NCI-H146 treated with DMSO at 0.1 percent for 48 hours (cell line): ENCODE measurements around the gene PLA2G3.
"Not testable (repeated sequence)": the region's sequence is repeated elsewhere in the genome, so short reads cannot be mapped to it uniquely, and the experiment has no call there.

Experiments used
- DNase-seq: peaks from one replicate; lab custom pipeline; 2025; ENCODE audit not compliant: unreplicated experiment; lab: John Stamatoyannopoulos, UW

PLA2G3 gene

DNA sequence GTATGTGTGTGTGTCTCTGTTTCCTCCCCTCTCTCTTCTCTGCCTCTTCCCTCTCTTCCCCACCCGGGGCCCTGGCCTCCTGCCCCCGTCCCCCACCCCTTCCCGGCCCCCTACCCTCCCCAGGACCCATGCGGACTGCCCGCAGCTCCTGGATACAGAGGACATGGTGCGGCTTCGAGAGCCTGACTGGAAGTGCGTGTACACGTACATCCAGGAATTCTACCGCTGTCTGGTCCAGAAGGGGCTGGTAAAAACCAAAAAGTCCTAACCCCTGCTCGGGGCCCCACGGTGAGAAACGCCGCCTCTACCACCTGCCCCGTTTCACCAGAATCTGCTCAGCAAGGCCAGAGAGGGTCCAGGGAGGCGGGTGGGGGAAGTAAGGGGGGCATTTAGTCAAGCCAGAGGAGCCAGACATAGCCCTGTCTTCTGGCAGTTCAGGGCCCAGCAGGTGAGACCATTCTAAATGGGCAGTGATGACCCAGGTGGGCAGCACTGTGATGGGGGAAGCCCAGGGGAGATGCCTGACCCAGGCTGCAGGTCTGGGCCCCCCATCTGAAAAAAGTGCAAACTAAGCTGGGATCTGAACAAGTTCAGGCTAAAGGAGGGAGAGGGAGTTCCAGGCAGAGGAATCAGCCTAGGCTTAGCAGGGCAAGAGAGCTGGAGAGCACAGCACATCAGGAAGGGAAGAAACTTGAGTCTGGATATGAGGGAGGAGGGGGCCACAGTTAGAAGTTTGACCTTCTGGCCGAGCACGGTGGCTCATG, 39.4 kb downstream of the PLA2G3 start:
- DNase-seq, result no peak

DNA sequence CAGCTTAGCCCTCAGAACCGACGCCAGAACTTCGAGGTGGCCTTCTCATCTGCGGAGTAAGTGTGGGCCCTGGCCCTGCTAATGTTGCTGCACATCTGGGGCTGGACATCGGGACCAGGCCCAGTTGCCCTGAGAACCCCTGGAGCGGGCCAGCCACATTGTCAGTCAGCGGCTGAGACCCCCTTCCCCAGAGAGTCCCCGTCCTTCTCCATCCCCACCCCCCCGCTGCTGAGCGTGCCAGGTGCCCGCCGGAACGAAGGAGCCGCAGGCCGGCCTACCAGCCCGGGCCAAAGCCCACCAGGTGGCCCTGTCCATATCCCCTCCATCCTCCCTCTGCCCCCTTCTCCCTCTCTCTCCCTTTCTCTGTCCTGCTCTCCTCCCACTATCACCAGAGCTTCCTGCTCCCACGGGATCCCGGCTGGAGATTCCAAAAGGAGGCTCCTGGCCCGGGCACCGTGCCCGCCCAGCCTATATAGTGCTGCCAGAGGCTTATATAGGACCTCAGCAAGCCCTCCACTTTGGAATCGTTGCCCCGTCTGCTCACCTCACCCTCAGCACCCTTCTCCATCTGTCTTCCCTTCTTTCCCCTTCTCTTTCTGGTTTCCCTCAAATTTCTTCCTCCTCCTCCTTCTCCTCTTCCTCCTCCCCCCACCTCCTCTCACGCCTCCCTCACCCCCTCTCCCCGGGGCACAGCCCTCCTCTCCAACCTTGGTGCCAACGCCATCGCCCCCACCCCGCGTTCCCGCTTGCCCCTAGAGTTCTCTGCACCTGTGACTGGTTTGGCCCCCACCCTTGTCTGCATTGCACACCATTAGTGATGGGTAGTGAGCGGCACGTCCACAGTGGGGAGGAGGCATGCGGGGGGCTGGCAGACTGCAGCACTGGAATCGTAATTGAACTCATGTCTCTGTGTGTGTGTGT, 40.2 kb downstream of the PLA2G3 start:
- DNase-seq, result no peak

DNA sequence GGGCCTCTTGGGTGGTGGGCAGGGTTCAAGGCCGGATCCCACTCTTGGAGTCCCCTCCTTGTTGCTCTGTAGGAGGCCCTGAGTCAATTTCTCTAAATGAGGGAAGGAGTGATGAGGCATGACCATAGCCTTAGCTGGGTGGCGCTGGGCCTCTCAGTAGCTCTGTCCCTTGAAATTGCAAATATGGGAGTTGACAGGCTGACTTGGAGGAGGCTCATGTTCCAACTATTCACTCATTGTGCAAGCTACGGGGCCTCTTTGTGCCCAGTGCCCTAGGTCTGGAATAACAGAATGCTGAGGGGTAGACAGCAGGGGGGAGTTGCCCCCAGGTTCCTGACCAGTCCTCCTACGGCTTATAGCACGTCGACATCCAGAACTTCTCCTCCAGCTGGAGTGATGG, 40.9 kb downstream of the PLA2G3 start:
- no peak for DNase-seq

DNA sequence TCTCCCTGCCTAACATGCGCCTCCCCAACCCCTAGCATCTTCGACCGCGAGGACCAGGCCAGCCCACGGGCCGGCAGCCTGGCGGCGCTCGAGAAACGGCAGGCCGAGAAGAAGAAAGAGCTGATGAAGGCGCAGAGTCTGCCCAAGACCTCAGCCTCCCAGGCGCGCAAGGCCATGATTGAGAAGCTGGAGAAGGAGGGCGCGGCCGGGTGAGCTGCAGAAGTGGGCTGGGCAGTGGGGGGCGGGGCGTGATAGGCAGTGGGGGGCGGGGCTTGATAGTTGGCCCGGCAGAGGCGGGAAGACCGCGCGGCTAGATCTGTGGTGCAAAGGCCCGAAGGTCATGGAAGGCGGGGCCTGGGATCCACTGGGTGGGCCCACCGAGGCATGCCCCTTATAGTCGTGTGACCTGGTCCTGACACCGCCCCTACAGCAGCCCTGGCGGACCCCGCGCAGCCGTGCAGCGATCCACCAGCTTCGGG, 41.6 kb downstream of the PLA2G3 start:
- no peak for DNase-seq

DNA sequence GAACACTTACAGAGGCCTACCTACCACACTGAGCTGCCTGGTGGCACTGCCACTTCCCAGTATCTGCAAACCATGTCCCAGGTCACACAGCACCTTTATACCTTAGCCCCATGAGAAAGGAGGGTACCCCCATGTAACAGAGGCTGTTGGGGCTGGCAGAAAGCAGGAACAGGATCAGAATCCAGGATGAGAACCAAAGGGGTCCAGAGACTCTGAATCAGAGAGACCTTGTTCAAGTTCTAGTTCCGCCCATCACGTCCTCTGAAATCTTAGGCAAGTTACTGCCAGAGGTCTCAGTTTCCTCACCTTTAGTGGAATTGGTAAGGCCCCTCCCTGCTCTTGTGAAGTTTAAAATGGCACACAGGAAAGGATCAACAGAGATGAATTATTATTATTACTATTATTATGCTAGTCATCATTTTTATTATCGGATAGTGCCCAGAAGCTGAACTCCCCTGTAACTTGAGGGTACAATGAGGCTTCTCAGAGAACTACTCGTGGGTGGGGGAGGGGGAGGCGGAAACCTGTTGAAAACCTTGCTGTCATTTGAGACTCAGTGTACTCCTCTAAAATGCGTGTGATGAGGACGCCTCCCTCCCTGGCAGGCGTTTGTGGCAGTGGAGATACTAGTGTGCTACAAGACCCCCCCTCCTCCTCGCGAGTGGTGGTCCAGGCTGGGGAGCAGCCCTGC, 42.2 kb downstream of the PLA2G3 start:
- DNase-seq, result no peak

DNA sequence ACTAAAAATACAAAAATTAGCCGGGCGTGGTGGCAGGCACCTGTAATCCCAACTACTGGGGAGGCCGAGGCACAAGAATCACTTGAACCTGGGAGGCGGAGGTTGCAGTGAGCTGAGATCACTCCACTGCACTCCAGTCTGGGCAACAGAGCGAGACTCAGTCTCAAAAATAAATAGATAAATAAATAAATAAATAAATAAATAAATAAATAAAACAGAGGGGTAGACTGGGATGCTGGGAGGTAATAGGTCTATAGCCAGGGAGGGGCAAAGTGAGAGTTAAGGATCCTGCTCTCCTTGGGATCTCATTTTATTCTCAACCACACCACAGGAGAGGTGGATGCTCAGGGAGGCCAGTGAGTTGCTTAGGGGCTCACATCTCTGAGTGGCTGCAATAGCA, 42.8 kb downstream of the PLA2G3 start:
- not testable (repeated sequence) for DNase-seq

DNA sequence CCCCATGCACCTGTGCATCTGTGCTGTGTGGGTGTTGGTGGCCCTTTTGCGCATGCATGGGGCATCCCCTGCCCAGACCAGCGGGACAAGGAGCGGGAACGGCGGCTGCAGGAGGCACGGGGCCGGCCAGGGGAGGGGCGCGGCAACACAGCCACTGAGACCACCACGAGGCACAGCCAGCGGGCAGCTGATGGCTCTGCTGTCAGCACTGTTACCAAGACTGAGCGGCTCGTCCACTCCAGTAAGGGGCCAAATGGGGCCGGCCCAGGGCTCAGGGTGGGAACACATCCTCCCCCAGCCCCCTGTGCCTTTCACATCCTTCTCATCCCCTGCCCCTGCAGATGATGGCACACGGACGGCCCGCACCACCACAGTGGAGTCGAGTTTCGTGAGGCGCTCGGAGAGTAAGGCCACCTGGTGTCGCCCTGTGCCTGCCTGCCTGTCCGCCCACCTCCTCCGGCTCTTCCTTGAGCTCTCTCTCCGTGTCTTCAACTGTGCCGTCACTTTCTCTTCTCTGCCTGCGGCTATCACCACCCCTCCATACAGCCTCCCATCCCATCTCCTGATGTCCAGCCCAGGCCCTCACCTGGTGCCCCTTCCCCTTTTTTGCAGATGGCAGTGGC, 43.5 kb downstream of the PLA2G3 start:
- DNase-seq, result no peak

DNA sequence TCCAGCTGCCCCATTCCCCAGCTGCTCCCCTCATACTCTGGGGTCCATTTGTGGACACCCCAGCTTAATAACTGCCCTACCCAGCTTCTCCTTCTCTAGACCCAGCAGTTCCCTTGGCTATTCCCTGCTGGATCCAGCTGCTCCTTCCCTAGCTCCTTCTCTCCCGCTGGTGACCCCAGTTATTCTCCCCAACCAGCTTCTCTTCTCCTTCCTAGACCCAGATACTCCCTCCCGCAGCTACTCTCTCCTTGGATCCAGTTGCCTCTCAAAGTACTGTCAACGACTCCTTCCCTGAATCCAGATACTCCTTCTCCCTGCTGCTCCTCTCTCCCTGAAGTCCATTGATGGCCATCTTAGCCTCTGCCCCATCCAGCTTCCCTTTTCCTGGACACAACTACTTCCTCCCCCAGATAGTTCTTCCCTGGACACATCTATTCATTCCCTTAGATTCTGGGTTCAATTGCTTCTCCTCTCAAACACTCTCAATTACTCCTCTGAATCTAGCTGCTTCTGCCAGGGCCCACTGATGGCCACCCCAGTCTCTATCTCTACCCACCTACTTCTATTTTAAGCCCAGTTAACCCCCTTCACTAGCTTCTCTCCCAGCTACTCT, 44.6 kb downstream of the PLA2G3 start:
- no peak for DNase-seq

DNA sequence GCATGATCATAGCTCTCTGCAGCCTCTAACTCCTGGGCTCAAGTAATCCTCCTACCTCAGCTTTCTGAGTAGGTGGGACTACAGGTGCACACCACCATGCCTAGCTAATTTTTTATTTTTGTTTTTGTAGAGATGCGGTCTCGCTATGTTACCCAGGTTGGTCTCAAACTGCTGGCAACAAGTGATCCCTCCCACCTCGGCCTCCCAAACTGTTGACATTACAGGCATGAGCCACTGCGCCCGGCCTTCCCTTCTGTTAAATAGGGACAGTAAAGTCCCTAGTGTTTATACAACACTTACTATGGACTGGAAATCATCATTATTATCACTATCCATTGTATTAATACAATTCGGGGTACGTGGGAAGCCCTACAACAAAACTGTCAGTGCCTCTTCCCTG, 45.6 kb downstream of the PLA2G3 start:
- no peak for DNase-seq

DNA sequence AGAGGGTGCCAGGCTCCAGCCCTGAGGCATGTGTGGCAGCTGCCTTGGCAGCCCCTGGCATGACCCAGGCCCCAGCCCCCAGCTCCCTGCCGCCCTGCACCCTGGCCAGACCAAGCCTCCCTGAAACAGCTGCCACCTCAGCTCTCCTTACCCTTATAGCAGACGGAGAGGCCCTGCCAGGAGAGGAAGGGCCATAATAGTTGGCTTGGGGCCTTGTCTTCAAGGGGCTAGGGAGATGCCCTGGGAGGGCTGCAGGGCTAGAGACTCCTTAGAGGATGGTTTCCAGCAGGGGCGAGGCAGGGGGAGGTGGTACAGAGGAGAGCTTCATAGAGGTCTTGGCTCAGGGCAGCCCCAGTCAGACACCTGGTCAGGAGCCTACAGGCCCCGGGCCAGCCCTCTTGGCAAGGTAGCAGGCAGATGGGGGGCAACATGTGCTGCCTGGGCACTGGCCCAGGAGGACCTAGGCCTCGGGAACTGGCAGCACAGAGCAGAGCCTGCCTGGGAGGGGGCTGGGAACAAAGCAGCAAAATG, 46.2 kb downstream of the PLA2G3 start:
- no peak for DNase-seq

DNA sequence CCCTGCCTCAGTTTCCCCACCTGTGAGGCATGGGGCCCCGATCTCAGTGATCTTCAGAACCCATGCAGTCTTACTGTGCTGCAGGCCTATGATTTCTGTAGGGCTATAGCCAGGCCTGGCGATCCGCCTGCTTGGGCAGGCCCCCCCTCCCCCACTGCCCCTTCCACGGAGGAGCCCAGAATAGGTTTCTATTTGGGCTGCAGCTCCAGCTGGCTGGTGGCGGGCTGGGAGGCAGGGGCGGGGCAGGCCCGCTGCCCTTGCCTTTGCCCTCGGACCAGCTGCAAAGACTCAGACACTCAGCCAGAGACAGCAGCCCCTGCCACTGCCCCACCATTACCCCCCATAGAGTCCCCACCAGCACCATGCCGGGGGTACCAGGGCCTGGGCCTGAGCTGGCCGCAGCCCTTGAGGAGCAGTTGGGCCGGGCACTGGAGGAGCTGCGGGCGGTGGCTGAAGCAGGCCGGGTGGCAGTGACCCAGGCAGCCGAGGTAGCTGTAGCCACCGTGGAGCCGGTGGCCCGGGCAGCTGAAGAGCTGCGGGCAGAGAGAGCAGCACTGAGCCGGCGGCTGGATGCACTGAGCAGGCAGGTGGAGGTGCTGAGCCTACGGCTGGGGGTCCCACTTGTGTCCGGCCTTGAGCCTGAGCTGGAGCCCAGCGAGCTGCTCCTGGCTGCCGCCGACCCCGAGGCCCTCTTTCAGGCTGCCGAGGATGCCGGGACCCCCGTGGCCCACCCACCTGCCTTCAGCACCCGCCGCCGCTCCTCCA, 47.0 kb downstream of the PLA2G3 start:
- DNase-seq, result no peak

DNA sequence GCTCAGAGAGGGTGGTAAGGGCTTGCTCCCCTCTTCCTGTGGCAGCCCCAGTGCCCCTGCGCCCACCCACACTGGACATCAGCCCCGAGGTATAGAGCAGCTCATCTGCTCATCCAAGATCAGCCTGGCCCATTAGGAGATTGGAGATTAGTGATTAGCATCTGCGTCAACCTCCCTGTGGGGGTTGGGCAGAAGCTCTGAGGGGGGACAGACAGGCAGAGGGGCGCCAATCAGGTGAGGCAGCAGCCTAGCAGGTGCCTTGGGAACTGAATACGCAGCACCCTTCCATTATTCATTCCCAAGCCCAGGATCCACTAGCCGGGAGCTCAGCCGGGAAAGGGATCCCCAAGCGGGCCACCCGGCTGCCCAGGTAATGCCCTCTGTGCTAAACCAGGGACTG, 48.1 kb downstream of the PLA2G3 start:
- no peak for DNase-seq

DNA sequence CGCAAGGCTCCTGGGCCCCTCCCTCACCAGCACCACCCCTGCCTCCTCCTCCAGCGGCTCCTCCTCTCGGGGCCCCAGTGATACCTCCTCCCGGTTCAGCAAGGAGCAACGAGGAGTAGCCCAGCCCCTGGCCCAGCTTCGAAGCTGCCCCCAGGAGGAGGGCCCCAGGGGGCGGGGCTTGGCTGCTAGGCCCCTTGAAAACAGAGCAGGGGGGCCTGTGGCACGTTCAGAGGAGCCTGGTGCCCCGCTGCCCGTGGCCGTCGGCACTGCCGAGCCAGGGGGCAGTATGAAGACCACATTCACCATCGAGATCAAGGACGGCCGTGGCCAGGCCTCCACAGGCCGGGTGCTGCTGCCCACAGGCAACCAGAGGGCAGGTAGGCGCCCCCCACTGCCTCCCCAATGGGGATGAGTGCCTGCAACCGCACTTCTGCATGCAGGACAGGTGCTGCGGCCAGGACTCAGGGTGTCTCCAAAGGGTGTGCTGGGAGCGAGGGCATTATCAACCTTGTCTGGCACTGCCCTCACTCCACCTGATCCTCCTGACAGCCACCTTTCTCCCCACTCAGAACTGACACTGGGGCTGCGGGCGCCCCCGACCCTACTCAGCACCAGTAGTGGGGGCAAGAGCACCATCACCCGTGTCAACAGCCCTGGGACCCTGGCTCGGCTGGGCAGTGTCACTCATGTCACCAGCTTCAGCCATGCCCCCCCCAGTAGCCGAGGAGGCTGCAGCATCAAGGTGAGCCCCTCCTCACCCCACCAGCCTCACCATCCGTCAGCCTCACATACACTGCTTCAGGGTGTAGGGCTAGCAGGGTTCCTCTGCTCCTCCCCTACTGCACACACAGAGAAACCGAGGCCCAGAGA, 49.0 kb downstream of the PLA2G3 start:
- DNase-seq, result no peak

DNA sequence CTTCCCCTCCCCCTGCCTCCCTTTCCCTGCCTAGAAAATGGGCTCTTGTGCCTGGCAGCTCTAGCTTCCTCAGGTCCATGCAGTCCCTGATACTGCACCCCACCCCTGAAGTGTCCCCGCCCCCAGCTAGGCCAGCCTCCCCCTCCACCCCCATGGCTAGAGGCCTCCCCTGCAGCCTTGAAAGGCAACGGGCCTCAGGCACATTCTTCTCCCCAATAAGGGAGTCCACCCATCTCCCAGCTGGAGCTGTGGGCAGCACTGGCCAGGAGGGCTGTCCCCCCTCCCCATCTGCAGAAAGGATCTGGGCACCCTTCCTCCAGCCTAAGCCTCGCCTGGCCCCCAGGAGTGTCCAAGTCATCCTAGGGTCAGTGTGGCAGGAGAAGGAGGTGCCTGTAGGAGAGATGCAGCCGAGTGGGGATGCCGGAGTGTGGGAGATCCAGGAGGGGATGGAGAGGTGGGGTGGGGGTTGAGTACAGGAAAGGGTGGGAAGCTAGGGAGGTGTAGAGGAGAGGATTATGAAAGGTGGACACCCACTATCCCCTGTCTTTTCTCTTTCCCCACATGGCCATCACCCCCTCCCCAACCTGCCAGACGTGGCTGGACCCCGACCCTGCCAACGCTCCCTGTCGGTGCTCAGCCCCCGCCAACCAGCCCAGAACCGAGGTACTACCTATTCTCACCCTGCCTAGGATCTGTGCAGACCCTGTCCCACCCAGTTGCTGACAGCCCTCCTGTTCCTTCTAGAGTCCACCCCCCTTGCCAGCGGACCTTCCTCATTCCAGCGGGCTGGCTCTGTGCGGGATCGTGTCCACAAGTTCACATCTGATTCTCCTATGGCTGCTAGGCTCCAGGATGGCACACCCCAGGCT, 49.9 kb downstream of the PLA2G3 start:
- DNase-seq, result no peak

DNA sequence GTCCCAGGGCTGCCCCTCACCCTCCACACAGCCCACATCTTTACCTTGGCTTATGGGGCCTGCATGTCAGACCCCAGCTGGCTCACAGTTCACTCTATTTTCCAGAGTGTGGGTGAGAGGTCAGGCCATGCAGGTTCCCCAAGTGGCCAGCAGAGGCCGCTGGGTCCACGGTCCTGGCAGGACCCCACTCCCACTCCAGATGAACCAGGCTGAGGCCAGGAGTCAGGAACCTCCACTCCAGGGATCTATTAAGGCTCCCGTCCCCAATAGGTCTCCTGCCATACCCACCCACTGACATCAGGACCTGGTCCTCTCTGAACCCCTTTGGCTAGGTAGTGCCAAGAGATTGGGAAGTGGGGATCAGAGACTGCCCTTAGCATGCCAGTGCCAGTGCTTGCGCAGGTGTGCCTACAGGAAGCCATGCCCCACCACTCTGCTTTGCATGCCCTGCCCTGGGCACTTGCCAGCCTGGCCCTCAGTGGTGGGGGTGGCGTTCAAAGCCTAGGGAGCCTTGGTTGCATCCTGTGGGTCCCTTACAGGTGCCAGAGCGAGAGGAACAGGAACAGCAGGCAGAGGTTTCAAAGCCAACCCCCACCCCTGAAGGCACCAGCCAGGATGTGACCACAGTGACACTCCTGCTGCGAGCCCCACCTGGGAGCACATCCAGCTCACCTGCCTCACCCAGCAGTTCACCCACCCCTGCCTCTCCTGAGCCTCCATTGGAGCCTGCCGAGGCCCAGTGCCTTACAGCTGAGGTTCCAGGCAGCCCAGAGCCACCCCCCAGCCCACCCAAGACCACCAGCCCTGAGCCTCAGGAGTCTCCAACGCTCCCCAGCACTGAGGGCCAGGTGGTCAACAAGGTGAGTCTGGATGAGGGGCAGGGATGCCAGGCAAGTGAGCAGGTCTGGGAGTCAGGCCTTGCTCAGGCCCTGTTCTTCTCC, 50.9 kb downstream of the PLA2G3 start:
- no peak for DNase-seq

DNA sequence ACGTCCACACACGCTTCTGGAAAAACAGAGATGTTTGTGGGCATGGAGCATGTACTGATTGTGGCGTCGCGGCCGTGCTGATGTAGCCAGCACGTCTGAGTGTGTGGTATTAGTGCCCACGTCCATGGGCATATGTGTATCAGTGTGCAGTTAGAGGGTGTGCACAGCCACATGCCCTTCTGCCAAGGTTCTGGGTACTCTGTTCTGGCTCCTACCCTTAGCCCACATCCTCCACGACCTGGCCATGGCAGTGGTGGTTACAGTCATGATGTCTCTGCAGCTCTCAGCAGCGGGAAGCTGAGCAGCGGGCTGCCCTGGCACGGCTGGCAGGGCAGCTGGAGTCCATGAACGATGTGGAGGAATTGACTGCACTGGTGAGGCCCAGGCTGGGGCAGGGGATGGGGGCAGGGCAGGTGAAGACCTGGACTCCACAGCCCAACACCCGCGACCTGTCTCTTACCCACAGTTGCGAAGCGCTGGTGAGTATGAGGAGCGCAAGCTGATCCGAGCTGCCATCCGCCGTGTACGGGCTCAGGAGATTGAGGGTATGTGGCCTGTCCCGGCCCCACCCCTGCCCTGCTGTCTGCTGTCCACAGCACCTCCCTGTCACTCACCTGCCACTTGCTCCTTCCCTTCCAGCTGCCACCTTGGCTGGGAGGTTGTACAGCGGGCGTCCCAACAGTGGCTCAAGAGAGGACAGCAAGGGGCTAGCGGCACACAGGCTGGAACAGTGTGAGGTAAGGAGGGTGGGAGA, 51.9 kb downstream of the PLA2G3 start:
- DNase-seq, result no peak
